OCI-LY3 (cell line): ENCODE measurements around the gene UGT1A9.

Source experiments
- EZH2phosphoT487 ChIP-seq: fragments of 200-600 bp; shearing (Covaris generic); IDR thresholded peaks from 2 replicates; pipeline ENCODE4 v1.6.1; 2018; ENCODE audit warnings: antibody characterized with exemption, mixed run types, low read depth
- TF ChIP-seq, protein P1 (sequence below): fragments of 200-600, 300-600 bp; sonication (generic); IDR thresholded peaks from 2 replicates; pipeline ENCODE4 v1.5.1; 2014; ENCODE audit warnings: antibody characterized with exemption, low read length, low read depth

GRCh38 chr2:233779722-233780121, 108.0 kb downstream of the UGT1A9 start:
- TF ChIP-seq, protein P1, sequence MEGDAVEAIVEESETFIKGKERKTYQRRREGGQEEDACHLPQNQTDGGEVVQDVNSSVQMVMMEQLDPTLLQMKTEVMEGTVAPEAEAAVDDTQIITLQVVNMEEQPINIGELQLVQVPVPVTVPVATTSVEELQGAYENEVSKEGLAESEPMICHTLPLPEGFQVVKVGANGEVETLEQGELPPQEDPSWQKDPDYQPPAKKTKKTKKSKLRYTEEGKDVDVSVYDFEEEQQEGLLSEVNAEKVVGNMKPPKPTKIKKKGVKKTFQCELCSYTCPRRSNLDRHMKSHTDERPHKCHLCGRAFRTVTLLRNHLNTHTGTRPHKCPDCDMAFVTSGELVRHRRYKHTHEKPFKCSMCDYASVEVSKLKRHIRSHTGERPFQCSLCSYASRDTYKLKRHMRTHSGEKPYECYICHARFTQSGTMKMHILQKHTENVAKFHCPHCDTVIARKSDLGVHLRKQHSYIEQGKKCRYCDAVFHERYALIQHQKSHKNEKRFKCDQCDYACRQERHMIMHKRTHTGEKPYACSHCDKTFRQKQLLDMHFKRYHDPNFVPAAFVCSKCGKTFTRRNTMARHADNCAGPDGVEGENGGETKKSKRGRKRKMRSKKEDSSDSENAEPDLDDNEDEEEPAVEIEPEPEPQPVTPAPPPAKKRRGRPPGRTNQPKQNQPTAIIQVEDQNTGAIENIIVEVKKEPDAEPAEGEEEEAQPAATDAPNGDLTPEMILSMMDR: no peak
- TF ChIP-seq EZH2phosphoT487: no peak
